Spleen (tissue), 11 donors: ENCODE data around the gene RAPGEF4. TPM values are rescaled to one million over a fixed set of nuclear protein-coding genes. Genes with fewer than 3 reads are reported as not detected.
A peak's percentile ranks its signal among the peaks of the same experiment; 100 is the strongest.

Experiments used
- DNase-seq: peaks from one replicate; pipeline ENCODE4 v3.0.0-alpha.2; 2020
- H3K27ac ChIP-seq, 8 donors: fragments of 200-600 bp; sonication (generic) in 7 of 8; 1 replicate in 4 of 8; 2 replicates in 4 of 8; pipeline versions ENCODE4 v1.5.0 to v1.8.0; 2016 to 2021; ENCODE audit warnings: inconsistent platforms in 4 of 8, mild to moderate bottlenecking in 4 of 8, moderate library complexity in 1 of 8
- H3K27me3 ChIP-seq, 7 donors: fragments of 200-600 bp; sonication (generic) in 6 of 7; replicated peaks in 1 of 7; 1 replicate in 4 of 7; 2 replicates in 3 of 7; pipeline versions ENCODE4 v1.5.0 to v1.8.0; 2016 to 2021; ENCODE audit warnings: inconsistent platforms in 3 of 7, mild to moderate bottlenecking in 1 of 7
- H3K36me3 ChIP-seq, 6 donors: fragments of 200-600 bp; sonication (generic) in 5 of 6; 1 replicate in 4 of 6; 2 replicates in 2 of 6; pipeline versions ENCODE4 v1.5.0 to v1.8.0; 2016 to 2021; ENCODE audit warnings: inconsistent platforms in 2 of 6
- H3K4me1 ChIP-seq, 6 donors: fragments of 200-600 bp; sonication (generic) in 5 of 6; 1 replicate in 3 of 6; 2 replicates in 3 of 6; pipeline versions ENCODE4 v1.5.0 to v1.8.0; 2016 to 2021; ENCODE audit warnings: inconsistent platforms in 3 of 6
- H3K4me3 ChIP-seq, 8 donors: fragments of 200-600 bp; sonication (generic) in 7 of 8; 1 replicate in 4 of 8; 2 replicates in 4 of 8; pipeline versions ENCODE4 v1.5.0 to v1.8.0; 2016 to 2021; ENCODE audit warnings: inconsistent platforms in 4 of 8, mild to moderate bottlenecking in 4 of 8, moderate library complexity in 2 of 8
- H3K9me3 ChIP-seq, 8 donors: fragments of 200-600 bp; sonication (generic) in 7 of 8; 1 replicate in 4 of 8; 2 replicates in 4 of 8; pipeline versions ENCODE4 v1.5.0 to v1.8.0; 2016 to 2021; ENCODE audit warnings: inconsistent platforms in 4 of 8
- CTCF ChIP-seq, 11 experiments: fragments of 200-600 bp in 7 of 11; fragments of 450-650 bp in 4 of 11; sonication (generic) in 4 of 11; IDR thresholded peaks in 8 of 11; conservative IDR thresholded peaks in 3 of 11; 1 replicate in 7 of 11; 2 replicates in 4 of 11; pipeline versions ENCODE4 v1.4.0 to v1.8.0; 2016 to 2021; ENCODE audit warnings: antibody characterized with exemption in 11 of 11, inconsistent platforms in 4 of 11, mild to moderate bottlenecking in 1 of 11
- POLR2A ChIP-seq, 3 donors: fragments of 450-650 bp; IDR thresholded peaks; one replicate each; pipeline ENCODE4 v1.5.1; 2017; ENCODE audit warnings: antibody characterized with exemption in 3 of 3, mild to moderate bottlenecking in 1 of 3
- POLR2AphosphoS5 ChIP-seq, 3 donors: sonication (generic); formaldehyde crosslinking; IDR thresholded peaks; one replicate each; pipeline ENCODE4 v1.5.1; 2017; ENCODE audit warnings: antibody characterized with exemption in 3 of 3
- WGBS, 5 donors: extraction: QIAGEN DNeasy Blood & Tissue Kit in 3 of 5; methylation state at CpG; one replicate each; pipeline versions ENCODE4 v1.1.5 to v1.1.7; 2013 to 2018; 5-methylcytosine and 5-hydroxymethylcytosine counted together
- intact Hi-C: fragments of 100-400 bp; cut with DNase I; formaldehyde crosslinking; loops from one replicate; pipeline ENCODE4 v1.15.0; 2023; ENCODE audit warnings: low total_unique reads
- polyA plus RNA-seq, 3 donors: library from polyadenylated mRNA; stranded (reverse); fragments of 200-250 nt; gene quantifications; one replicate each; pipeline ENCODE4 v1.2.1, GENCODE V29; 2013
- total RNA-seq, 7 donors: library from RNA; depleted of rRNA in 3 of 7; stranded (reverse); fragments of >200 nt in 3 of 7; fragmentation: NEBNext Ultra II Directional in 4 of 7; extraction: Animal tissue kit (Norgen Biotek cat#: 25700) in 4 of 7; gene quantifications; one replicate each; pipeline versions ENCODE4 v1.1.0 to v1.2.1, GENCODE V29; 2016 to 2021
- donor health status: healthy with polysubstance abuse.
- donor health status: DM: no; HTN: no; CAD: no; lungs with moderate emphysema.
- donor health status: DM: no; HTN: no; CAD: no.
- donor health status: Bipolar disorder and iron deficiency.
- donor health status: healthy.
- donor health status: DM: no; HTN: no; CAD: no.
- donor health status: DM: yes; HTN: yes; CAD: no.

Gene RAPGEF4
- total and polyA plus RNA-seq, 10 donors: 0.52 to 11.0 (median 1.9) TPM

GRCh38 chr2:173048897-173049661 is 313.4 kb downstream of the RAPGEF4 start:
- H3K36me3 ChIP-seq: no peaks in the 10 kb centered on the region
- H3K4me3 ChIP-seq: no peak overlapping the region
- no peaks in the 10 kb centered on the region for H3K9me3 ChIP-seq
- peak overlapping the region in 3 of 8 donors; percentile 22 to 29 (median 22) for H3K27ac ChIP-seq
- H3K27me3 ChIP-seq: no peaks in the 10 kb centered on the region
- TF ChIP-seq CTCF (IDR thresholded peaks at IDR 0.05 in 8 of 11, conservative IDR thresholded peaks at IDR 0.05 in 3 of 11) (no peak), POLR2AphosphoS5 (IDR thresholded peaks at IDR 0.05) (no peak), POLR2A (IDR thresholded peaks at IDR 0.05) (no peak)
- WGBS, 5 donors: 38 to 69% (median 48%) methylated on average over 4 of the region's 4 CpGs
- intact Hi-C loops: no loop called here
- peaks cover 0 to 6% (median 0%) of the 10 kb centered on the region in 6 donors for H3K4me1 ChIP-seq
- DNase-seq: no peak

- intact Hi-C loops: no loop called here
- peaks cover 0 to 4% (median 0%) of the 10 kb centered on the region in 6 donors for H3K4me1 ChIP-seq
- TF ChIP-seq CTCF (IDR thresholded peaks at IDR 0.05 in 8 of 11, conservative IDR thresholded peaks at IDR 0.05 in 3 of 11) (no peak), POLR2A (IDR thresholded peaks at IDR 0.05) (no peak), POLR2AphosphoS5 (IDR thresholded peaks at IDR 0.05) (no peak)
- H3K4me3 ChIP-seq: no peak overlapping the region
- 91 to 97% (median 94%) methylated on average over 3 of the region's 3 CpGs for WGBS, 5 donors
- no peak for DNase-seq
- H3K36me3 ChIP-seq: no peaks in the 10 kb centered on the region
- H3K27me3 ChIP-seq: no peaks in the 10 kb centered on the region
- H3K9me3 ChIP-seq: no peaks in the 10 kb centered on the region
- H3K27ac ChIP-seq: no peak overlapping the region
Observed at GRCh38 chr2:173049831-173050230, 314.2 kb downstream of the RAPGEF4 start.

GRCh38 chr2:173050684-173051083 is 315.0 kb downstream of the RAPGEF4 start:
- WGBS, 5 donors: 70 to 91% (median 80%) methylated on average over 4 of the region's 4 CpGs
- intact Hi-C loops: no loop called here
- Histone ChIP-seq H3K9me3 (no peaks in the 10 kb centered on the region), H3K36me3 (no peaks in the 10 kb centered on the region), H3K27ac (no peak overlapping the region), H3K4me1 (peaks cover 0 to 4% (median 0%) of the 10 kb centered on the region in 6 donors), H3K4me3 (no peak overlapping the region), H3K27me3 (no peaks in the 10 kb centered on the region)
- TF ChIP-seq POLR2A (IDR thresholded peaks at IDR 0.05) (no peak), CTCF (IDR thresholded peaks at IDR 0.05 in 8 of 11, conservative IDR thresholded peaks at IDR 0.05 in 3 of 11) (no peak), POLR2AphosphoS5 (IDR thresholded peaks at IDR 0.05) (no peak)
- DNase-seq: no peak

DNA sequence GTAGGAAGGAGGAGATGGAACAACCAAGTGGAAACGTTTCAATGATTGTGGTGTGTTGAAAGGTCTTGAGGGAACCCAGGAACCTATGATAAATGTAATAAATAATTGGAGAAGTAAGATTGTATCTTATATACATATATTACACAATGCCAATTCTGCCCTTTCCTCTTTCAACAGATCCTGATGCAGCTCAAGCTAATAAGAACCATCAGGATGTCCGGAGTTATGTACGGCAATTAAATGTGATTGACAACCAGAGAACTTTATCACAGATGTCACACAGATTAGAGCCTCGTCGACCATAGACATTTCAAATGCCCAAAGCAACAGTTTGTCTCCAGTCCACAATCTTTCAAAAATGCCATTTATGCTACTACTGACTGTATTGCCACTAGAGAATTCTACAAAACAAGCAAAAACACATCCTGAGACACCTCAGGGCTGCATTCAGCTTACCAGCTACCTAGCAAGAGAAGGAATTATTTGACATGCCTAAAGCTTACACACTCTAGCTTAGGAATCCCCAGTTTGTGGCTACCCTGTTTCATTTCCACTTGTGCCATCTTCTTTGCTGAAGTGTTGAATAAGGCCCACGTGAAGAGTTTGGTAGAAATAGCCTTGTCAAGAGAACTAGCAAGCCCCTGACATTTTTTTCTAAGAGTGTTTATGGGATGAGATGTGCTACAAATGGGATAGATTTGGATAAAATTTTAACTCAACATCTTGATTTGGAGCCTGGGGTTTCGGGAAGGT is 316.0 kb downstream of the RAPGEF4 start:
- Histone ChIP-seq H3K27me3 (no peaks in the 10 kb centered on the region), H3K4me3 (no peak overlapping the region), H3K4me1 (peaks cover 0 to 4% (median 0%) of the 10 kb centered on the region in 6 donors), H3K36me3 (no peaks in the 10 kb centered on the region), H3K9me3 (no peaks in the 10 kb centered on the region), H3K27ac (no peak overlapping the region)
- no peak for DNase-seq
- WGBS, 5 donors: 52 to 81% (median 65%) methylated on average over 7 of the region's 7 CpGs
- intact Hi-C loops: no loop called here
- TF ChIP-seq CTCF (IDR thresholded peaks at IDR 0.05 in 8 of 11, conservative IDR thresholded peaks at IDR 0.05 in 3 of 11) (no peak), POLR2A (IDR thresholded peaks at IDR 0.05) (no peak), POLR2AphosphoS5 (IDR thresholded peaks at IDR 0.05) (no peak)
